Small intestine (tissue), 7 donors: Measurements from ENCODE around the gene CLUH. TPM values are rescaled to one million over a fixed set of nuclear protein-coding genes. Genes with fewer than 3 reads are reported as not detected.

ENCODE experiments used
- DNase-seq, 2 donors: peaks; one replicate each; pipeline versions ENCODE4 v3.0.0 to v3.0.0-alpha.2; 2013
- FAIRE-seq: peaks from 2 replicates; lab custom pipeline; 2012; peaks lifted over from hg19 to GRCh38; lab: Jason Lieb, UNC
- H3K27ac ChIP-seq, 3 donors: one replicate each; pipeline ENCODE4 v1.5.1; 2013; ENCODE audit warnings: low read length in 2 of 3, mild to moderate bottlenecking in 2 of 3, control low read depth in 1 of 3, inconsistent platforms in 1 of 3, low read depth in 1 of 3, moderate library complexity in 1 of 3
- H3K27me3 ChIP-seq, 3 donors: one replicate each; pipeline ENCODE4 v1.6.1; 2013; ENCODE audit warnings: low read length in 3 of 3, inconsistent platforms in 1 of 3; ENCODE audit not compliant: control insufficient read depth in 3 of 3, insufficient read depth in 3 of 3
- H3K36me3 ChIP-seq, 3 donors: one replicate each; pipeline ENCODE4 v1.6.1; 2013; ENCODE audit warnings: low read length in 3 of 3, inconsistent platforms in 1 of 3, low read depth in 1 of 3, mild to moderate bottlenecking in 1 of 3, moderate library complexity in 1 of 3; ENCODE audit not compliant: control insufficient read depth in 3 of 3, insufficient read depth in 2 of 3
- H3K4me1 ChIP-seq, 3 donors: one replicate each; pipeline ENCODE4 v1.6.1; 2013; ENCODE audit warnings: low read length in 2 of 3, inconsistent platforms in 1 of 3, low read depth in 1 of 3, mild to moderate bottlenecking in 1 of 3, moderate library complexity in 1 of 3; ENCODE audit not compliant: control insufficient read depth in 3 of 3, insufficient read depth in 2 of 3
- H3K4me3 ChIP-seq, 3 donors: one replicate each; pipeline ENCODE4 v1.5.1; 2013; ENCODE audit warnings: low read length in 3 of 3, control low read depth in 1 of 3, inconsistent platforms in 1 of 3, low read depth in 1 of 3, mild to moderate bottlenecking in 1 of 3, moderate library complexity in 1 of 3
- H3K9me3 ChIP-seq, 2 donors: one replicate each; pipeline ENCODE4 v1.6.1; 2013; ENCODE audit warnings: low read depth in 1 of 2, low read length in 1 of 2; ENCODE audit not compliant: control insufficient read depth in 2 of 2, insufficient read depth in 1 of 2
- WGBS, 3 donors: extraction: QIAGEN DNeasy Blood & Tissue Kit; methylation state at CpG; one replicate each; pipeline ENCODE4 v1.1.7; 2013; 5-methylcytosine and 5-hydroxymethylcytosine counted together
- polyA plus RNA-seq, 4 donors: library from polyadenylated mRNA; stranded (reverse) in 3 of 4; unstranded in 1 of 4; fragments of 200-250 nt in 3 of 4; fragments of 120-200 nt in 1 of 4; gene quantifications; one replicate each; pipeline versions ENCODE4 v1.2.1 to v1.2.3, GENCODE V29; 2013
- donor health status: healthy with polysubstance abuse.
- donor health status: control.
- donor health status: control.
- donor health status: Bipolar disorder and iron deficiency.
- donor health status: healthy.

Gene CLUH
- polyA plus RNA-seq, 4 donors, result 46.3 to 93.9 (median 72.9) TPM

DNA sequence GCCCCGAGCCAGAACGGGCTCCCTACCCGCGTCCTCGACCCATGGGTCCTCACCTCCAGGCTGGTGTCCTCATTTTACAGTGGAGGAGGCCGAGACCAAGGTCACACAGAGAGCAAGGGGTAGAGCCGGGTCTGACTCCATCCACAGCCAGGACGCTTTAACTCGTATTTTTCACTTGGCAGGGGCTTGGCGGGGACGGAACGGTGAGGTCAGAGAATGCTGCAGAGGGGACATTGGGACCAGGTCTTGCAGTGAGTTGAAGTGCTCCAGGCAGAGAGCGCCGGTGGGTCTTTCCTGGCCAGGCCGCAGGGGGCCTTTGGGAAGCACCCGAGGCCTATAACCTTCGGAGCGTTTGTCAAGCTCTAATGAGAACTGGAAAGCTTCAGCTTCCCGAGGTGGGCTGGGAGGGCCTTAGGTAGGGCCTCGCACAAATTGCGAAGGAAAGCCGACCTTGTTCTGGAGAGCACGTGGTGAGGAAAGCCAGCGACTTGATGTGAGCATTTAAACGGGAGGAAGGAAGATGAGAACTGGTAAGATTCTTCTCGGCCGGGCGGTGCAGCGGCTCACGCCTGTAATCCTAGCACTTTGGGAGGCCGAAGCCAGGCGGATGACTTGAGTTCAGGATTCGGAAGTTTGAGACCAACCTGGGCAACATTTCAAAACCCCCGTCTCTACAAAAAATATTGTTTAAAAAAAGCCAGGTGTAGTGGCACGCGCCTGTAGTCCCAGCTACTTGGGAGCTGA, 908 bp upstream of the CLUH start:
- H3K4me3 ChIP-seq, result peak overlapping the region in 2 of 3 donors; percentile 63 to 78
- DNase-seq (no peak), FAIRE-seq (no peak)
- H3K9me3 ChIP-seq, result no peaks in the 10 kb centered on the region
- H3K36me3 ChIP-seq, result peaks cover 0 to 27% (median 0%) of the 10 kb centered on the region in 3 donors
- peak overlapping the region; percentile 51 to 66 (median 60) for H3K27ac ChIP-seq
- H3K27me3 ChIP-seq, result no peaks in the 10 kb centered on the region
- WGBS, 3 donors, result 62 to 66% (median 62%) methylated on average over 36 of the region's 36 CpGs
- peaks cover 0 to 36% (median 19%) of the 10 kb centered on the region in 3 donors for H3K4me1 ChIP-seq

DNA sequence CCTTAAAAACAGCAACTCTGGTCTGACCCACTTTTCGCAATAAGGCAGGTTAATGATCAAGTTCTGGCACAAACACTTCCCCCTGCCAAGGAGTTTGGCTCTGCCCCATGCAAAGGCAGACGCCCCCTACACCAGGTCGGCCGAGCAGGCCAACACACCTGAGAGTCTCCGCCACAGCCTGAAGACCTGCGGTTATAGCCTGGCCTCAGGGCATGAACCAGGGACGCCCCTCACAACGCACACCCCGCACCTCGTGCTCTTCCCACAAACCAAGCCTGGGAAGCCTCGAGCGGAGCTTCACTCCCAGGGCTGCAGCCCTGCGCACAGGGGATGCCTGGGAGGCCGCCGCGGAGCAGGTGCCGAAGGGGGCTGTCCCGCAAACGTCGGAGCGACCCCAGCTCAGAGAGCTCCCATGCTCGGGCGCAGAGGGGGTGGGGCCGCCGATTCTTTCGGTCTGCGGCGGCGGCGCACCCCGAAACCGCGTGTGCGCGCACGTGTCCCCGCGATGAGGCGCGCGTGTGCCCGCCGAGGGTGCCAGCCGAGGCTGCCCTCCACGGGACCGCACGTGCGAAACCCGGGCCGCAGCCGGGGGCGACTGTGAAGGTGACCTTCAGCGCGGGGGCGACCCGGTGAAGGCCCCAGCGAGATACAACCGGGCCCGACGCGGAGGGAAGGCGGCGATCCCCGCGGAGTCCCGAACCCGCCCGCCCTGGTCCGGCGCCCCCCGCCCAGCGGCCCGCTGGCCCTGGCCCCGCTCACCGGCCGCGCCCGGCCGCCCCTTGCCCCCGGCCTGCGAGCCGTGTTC, 559 bp downstream of the CLUH start:
- FAIRE-seq, result no peak
- peaks cover 0 to 41% (median 19%) of the 10 kb centered on the region in 3 donors for H3K4me1 ChIP-seq

DNA sequence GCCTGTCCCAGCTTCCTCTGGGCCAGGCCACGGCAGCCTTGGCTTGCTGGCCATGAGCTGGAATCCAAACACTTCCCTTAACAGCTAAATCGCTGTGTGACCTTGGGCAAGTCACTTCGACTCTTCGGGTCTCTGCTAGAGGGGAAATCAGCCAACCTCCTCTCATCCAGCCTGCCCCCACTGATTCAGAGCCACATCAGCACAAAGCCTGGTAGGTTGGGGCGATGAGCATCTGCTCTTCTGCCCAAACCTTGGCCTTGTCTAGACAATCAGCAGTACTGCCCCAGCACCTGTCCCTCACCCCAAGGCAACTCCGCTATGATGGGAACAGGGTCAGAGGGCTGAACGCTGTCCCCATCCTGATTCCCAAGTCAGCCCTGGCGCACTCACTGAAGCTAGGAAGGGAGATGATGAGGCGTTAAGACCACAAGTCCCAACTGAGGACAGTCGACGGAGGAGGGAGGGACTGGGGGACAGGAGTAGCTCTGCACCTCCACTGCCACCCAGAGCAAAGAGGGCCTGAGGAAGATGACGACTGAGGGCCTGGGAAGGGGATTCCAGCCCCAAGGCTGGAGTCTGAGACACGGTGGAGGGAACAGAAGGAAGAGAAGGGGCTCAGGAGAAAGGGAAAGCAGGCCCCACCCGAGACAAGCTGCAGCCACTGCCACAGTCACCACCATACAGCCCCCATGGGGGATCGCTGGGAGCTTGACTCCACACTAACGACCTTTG, 1.3 kb downstream of the CLUH start:
- 10 to 39% (median 16%) methylated on average over 16 of the region's 16 CpGs for WGBS, 3 donors
- H3K27ac ChIP-seq, result peak overlapping the region; percentile 74 to 90 (median 75)

More for the DNA sequence above, 559 bp downstream of the CLUH start:
- Histone ChIP-seq H3K36me3 (peaks cover 0 to 42% (median 0%) of the 10 kb centered on the region in 3 donors), H3K27ac (peak overlapping the region; percentile 75 to 90 (median 77)), H3K9me3 (no peaks in the 10 kb centered on the region), H3K4me3 (peak overlapping the region; percentile 78 to 81 (median 81)), H3K27me3 (no peaks in the 10 kb centered on the region)
- DNase-seq, result peak; percentile 59 to 84
- 1% methylated on average over 54 to 82 of the region's 82 CpGs for WGBS, 3 donors

DNA sequence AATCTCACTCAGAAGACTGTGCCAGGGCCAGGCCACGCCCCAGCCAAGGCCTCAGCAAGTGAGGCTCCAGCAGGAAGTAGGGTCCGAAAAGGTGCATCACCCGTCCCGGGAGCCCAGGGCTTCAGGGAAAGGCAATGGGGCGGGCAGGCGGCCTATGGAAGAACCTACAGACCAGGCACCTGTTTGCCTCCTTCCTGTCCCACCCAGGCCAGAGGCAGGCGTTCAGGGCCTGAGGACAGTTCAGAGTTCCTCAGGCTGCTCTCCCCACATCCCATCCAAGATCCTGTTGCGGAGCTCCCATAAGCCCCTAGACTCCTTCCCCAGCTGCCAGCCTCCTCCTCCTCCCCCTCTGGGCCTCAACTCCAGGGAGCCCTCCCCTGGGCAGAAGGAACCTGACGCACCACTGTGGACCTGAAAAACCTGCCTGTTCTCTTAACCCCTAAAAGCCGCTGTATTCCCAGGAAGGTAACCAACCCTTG, 2.3 kb downstream of the CLUH start:
- Histone ChIP-seq H3K4me3 (peak overlapping the region in 2 of 3 donors; percentile 78 to 81), H3K9me3 (no peaks in the 10 kb centered on the region), H3K4me1 (peaks cover 0 to 41% (median 19%) of the 10 kb centered on the region in 3 donors), H3K27me3 (no peaks in the 10 kb centered on the region), H3K27ac (peak overlapping the region; percentile 74 to 90 (median 75)), H3K36me3 (peaks cover 0 to 58% (median 0%) of the 10 kb centered on the region in 3 donors)
- FAIRE-seq (no peak), DNase-seq (peak; percentile 71 to 92)
- 13 to 53% (median 23%) methylated on average over 9 to 10 of the region's 10 CpGs for WGBS, 3 donors

More for the DNA sequence above, 1.3 kb downstream of the CLUH start:
- H3K27me3 ChIP-seq, result no peaks in the 10 kb centered on the region
- no peaks in the 10 kb centered on the region for H3K9me3 ChIP-seq
- peaks cover 0 to 41% (median 19%) of the 10 kb centered on the region in 3 donors for H3K4me1 ChIP-seq
- DNase-seq, result peak; percentile 28 to 39
- H3K4me3 ChIP-seq, result peak overlapping the region; percentile 12 to 81 (median 78)
- peaks cover 0 to 49% (median 0%) of the 10 kb centered on the region in 3 donors for H3K36me3 ChIP-seq
- no peak for FAIRE-seq

DNA sequence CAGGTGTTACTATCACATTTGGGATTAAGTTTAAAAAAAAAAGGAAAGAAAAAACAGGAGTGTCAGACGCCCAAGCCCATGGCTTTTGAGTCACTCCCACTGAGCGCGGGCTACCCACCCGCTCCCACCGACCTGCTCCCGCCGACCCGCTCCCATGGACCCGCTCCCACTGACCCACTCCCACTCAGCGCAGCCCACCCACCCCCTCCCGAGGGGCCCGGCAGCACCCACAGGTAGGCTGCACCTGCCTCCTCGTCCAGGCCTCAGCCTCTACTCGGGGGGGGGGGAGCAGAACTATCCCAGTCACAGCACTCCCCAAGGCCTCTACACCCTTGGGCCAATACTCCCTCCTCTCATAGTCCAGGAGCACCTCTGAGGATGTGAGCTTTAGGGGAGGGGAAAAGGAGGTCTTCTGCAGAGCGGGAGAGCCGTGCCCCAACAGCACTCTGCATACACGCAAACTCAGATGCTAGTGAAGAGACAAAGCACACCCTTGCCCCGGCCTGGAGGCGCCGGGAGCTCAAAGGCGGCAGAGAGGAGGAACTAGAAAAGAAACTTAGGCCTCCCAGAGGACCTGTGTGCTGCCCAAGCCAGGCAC, 2.9 kb downstream of the CLUH start:
- 23 to 72% (median 25%) methylated on average over 16 to 21 of the region's 21 CpGs for WGBS, 3 donors
- Histone ChIP-seq H3K4me1 (peaks cover 0 to 41% (median 19%) of the 10 kb centered on the region in 3 donors), H3K36me3 (peaks cover 0 to 64% (median 0%) of the 10 kb centered on the region in 3 donors), H3K27ac (peak overlapping the region; percentile 74 to 90 (median 75)), H3K9me3 (no peaks in the 10 kb centered on the region), H3K27me3 (no peaks in the 10 kb centered on the region), H3K4me3 (peak overlapping the region in 2 of 3 donors; percentile 78 to 81)
- DNase-seq, result no peak
- no peak for FAIRE-seq

DNA sequence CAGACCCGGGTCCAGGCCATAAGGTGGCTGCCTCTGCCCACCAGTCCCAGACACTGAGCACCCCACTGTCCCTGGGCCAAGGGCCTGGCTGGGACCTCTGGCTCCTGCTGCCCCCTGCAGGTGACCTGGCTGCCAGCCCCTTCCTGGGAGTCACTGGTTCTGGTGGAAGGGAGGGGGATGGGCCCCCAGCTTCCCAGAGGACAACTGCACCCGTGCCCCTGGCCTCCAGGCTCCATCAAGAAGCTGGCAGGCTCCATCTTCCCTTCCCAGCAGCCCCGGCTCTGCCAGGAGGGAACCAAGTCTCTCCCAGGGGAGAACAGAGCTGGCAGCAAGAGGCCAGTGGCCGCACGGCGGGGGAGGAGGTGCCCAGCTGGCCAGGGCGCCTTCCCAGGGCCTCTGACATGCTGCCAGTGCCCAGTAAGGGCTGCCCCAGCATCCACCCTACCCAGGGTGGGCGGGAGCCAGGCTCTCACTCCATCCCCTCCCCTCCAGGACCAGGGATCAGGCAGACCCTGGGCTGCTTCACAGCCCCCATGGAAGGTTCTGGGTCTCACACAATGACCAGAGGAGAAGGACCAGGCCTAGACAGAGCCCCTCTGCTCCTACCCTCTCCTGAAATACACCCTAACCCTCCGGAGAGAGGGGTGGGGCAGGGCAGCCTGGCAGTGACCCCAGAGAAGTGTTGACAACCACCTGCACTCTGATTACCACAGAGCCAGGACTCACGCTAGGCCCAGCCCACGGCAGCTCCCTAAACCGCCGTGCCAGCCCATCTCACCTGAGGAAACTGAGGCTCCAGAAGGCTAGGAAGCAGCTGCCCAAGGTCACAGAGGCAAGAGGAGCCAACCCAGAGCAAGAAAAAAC, 3.6 kb downstream of the CLUH start:
- Histone ChIP-seq H3K36me3 (peaks cover 0 to 71% (median 0%) of the 10 kb centered on the region in 3 donors), H3K27ac (peak overlapping the region in 1 of 3 donors; percentile 5), H3K4me1 (peaks cover 0 to 41% (median 19%) of the 10 kb centered on the region in 3 donors), H3K4me3 (peak overlapping the region in 1 of 3 donors; percentile 81), H3K27me3 (no peaks in the 10 kb centered on the region), H3K9me3 (no peaks in the 10 kb centered on the region)
- 36 to 66% (median 40%) methylated on average over 12 to 13 of the region's 13 CpGs for WGBS, 3 donors
- no peak for FAIRE-seq
- no peak for DNase-seq

DNA sequence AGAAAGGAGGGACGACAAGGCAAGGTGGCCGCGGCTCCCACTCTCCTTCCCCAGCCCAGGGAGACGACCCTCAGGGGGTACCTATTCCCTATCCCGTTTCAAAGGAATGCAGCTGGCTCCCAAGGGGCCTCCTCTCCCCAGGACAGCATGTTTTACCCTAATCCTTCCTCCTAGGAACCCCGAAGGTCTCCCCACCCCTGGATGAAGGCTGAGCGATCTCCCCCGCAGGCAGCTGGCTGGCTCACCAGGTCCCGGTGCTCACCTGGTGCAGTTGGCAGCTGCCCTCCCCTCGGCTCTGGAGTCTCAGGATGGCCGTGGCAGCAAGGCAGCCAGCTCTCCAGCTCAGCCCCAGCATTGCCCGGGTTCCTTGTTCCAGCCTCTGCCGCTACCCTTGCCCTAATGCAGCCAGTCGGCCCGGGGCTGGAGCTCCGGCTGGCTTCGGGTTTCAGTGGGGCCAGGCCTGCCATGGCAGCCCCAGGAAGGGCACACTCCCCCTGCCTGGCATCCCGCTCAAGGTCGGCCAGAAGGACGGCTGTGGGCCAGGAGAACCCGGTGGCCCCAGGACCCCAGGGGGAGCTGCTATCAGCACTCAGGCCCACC, 4.6 kb downstream of the CLUH start:
- Histone ChIP-seq H3K27ac (no peak overlapping the region), H3K27me3 (no peaks in the 10 kb centered on the region), H3K9me3 (no peaks in the 10 kb centered on the region), H3K4me1 (peaks cover 0 to 35% (median 15%) of the 10 kb centered on the region in 3 donors), H3K36me3 (peaks cover 0 to 75% (median 5%) of the 10 kb centered on the region in 3 donors), H3K4me3 (peak overlapping the region in 1 of 3 donors; percentile 81)
- 42 to 71% (median 44%) methylated on average over 18 to 21 of the region's 21 CpGs for WGBS, 3 donors
- FAIRE-seq, result no peak
- DNase-seq, result no peak
